B cell (primary cell): ENCODE results near the gene BRF1. TPM values are rescaled to one million over a fixed set of nuclear protein-coding genes. Genes with fewer than 3 reads are reported as not detected.

Source experiments
- ATAC-seq: fragments of 200-7000 bp; cut with Tn5 transposase; one replicate; pipeline ENCODE4 v1.10.0; 2021; ENCODE audit warnings: low read depth, mild to moderate bottlenecking, moderate number of reproducible peaks, moderate library complexity
- CTCF ChIA-PET: fragments of 350-600 bp; sonication (Branson Sonifier 250); formaldehyde crosslinking; loops from one replicate; lab custom pipeline; 2021; ENCODE audit warnings: antibody characterized with exemption, inconsistent platforms; lab: Charles Lee
- POLR2A ChIA-PET: fragments of 350-600 bp; sonication (Branson Sonifier 250); formaldehyde crosslinking; loops from one replicate; lab custom pipeline; 2021; ENCODE audit warnings: antibody characterized with exemption; lab: Charles Lee
- DNase-seq: peaks from one replicate; pipeline ENCODE4 v3.0.0; 2013
- H2AFZ ChIP-seq: 2 replicates; pipeline ENCODE4 v1.6.1; 2012; ENCODE audit warnings: mild to moderate bottlenecking, low read depth, low read length; ENCODE audit not compliant: insufficient read depth, poor library complexity, severe bottlenecking
- H3K27ac ChIP-seq, 2 donors: 1 replicate in 1 of 2; 2 replicates in 1 of 2; pipeline ENCODE4 v1.5.1; 2012 to 2013; ENCODE audit warnings: low read length in 2 of 2, mild to moderate bottlenecking in 2 of 2, moderate library complexity in 1 of 2
- H3K27me3 ChIP-seq, 4 experiments: fragments of 200-600 bp in 1 of 4; sonication (generic) in 1 of 4; replicated peaks in 1 of 4; 1 replicate in 2 of 4; 2 replicates in 2 of 4; pipeline versions ENCODE4 v1.6.1 to v1.7.0; 2013 to 2016; ENCODE audit warnings: low read length in 3 of 4, mild to moderate bottlenecking in 2 of 4, mixed read lengths in 1 of 4, moderate library complexity in 1 of 4; ENCODE audit not compliant: insufficient read depth in 4 of 4, control insufficient read depth in 3 of 4; ENCODE audit errors: control extremely low read depth in 1 of 4
- H3K36me3 ChIP-seq, 2 experiments: replicated peaks in 1 of 2; 1 replicate in 1 of 2; 2 replicates in 1 of 2; pipeline versions ENCODE4 v1.6.1 to v1.7.1; 2013; ENCODE audit warnings: low read length in 1 of 2; ENCODE audit not compliant: insufficient read depth in 2 of 2, control insufficient read depth in 1 of 2; ENCODE audit errors: control extremely low read depth in 1 of 2, extremely low read depth in 1 of 2
- H3K4me1 ChIP-seq, 2 donors: fragments of 200-600 bp in 1 of 2; sonication (generic) in 1 of 2; 1 replicate in 1 of 2; 2 replicates in 1 of 2; pipeline versions ENCODE4 v1.5.1 to v1.6.1; 2013 to 2017; ENCODE audit warnings: low read length in 2 of 2; ENCODE audit not compliant: control insufficient read depth in 2 of 2, insufficient read depth in 2 of 2
- H3K4me2 ChIP-seq: replicated peaks from 2 replicates; pipeline ENCODE3; 2012; ENCODE audit warnings: mild to moderate bottlenecking, low read depth, low read length; ENCODE audit not compliant: poor library complexity, severe bottlenecking
- H3K4me3 ChIP-seq, 5 experiments: fragments of 200-600 bp in 1 of 5; sonication (generic) in 1 of 5; 1 replicate in 3 of 5; 2 replicates in 2 of 5; pipeline versions ENCODE4 v1.5.1 to v1.7.0; 2011 to 2016; ENCODE audit warnings: low read length in 4 of 5, mild to moderate bottlenecking in 4 of 5, low read depth in 2 of 5, control low read depth in 1 of 5, moderate library complexity in 1 of 5; ENCODE audit not compliant: insufficient read depth in 1 of 5; ENCODE audit errors: control extremely low read depth in 1 of 5, extremely low read depth in 1 of 5
- H3K79me2 ChIP-seq: fragments of 200-600 bp; sonication (generic); one replicate; pipeline ENCODE4 v1.6.0; 2016; ENCODE audit warnings: low read length; ENCODE audit not compliant: control insufficient read depth, insufficient read depth
- H3K9ac ChIP-seq: fragments of 200-600 bp; sonication (generic); 2 replicates; pipeline ENCODE4 v1.6.1; 2017; ENCODE audit warnings: mild to moderate bottlenecking, low read length, moderate library complexity
- H3K9me3 ChIP-seq, 3 donors: one replicate each; pipeline versions ENCODE4 v1.6.1 to v1.7.1; 2013; ENCODE audit warnings: low read length in 2 of 3; ENCODE audit not compliant: control insufficient read depth in 2 of 3, insufficient read depth in 1 of 3; ENCODE audit errors: control extremely low read depth in 1 of 3
- H4K20me1 ChIP-seq: 2 replicates; pipeline ENCODE4 v1.6.0; 2012; ENCODE audit warnings: mild to moderate bottlenecking, low read length; ENCODE audit not compliant: insufficient read depth, control insufficient read depth, poor library complexity, severe bottlenecking
- H3K27ac Mint-ChIP-seq: one replicate; pipeline ENCODE4 v1.8.0; 2021; ENCODE audit warnings: mixed read lengths
- H3K27me3 Mint-ChIP-seq: one replicate; pipeline ENCODE4 v1.8.0; 2021; ENCODE audit warnings: mixed read lengths
- H3K4me1 Mint-ChIP-seq: one replicate; pipeline ENCODE4 v1.8.0; 2021; ENCODE audit warnings: mixed read lengths
- H3K4me3 Mint-ChIP-seq: one replicate; pipeline ENCODE4 v1.8.0; 2021; ENCODE audit warnings: mixed read lengths
- H3K9me3 Mint-ChIP-seq: one replicate; pipeline ENCODE4 v1.8.0; 2022; ENCODE audit warnings: mixed read lengths; ENCODE audit not compliant: insufficient read depth
- EZH2 ChIP-seq: IDR thresholded peaks from 2 replicates; pipeline ENCODE4 v1.6.1; 2012; ENCODE audit warnings: borderline replicate concordance, low read depth, mild to moderate bottlenecking, moderate library complexity, low read length; ENCODE audit not compliant: insufficient read depth, poor library complexity, severe bottlenecking
- WGBS: methylation state at CpG from one replicate; pipeline ENCODE4 v1.1.5; 2013; ENCODE audit warnings: missing lambda C conversion rate; ENCODE audit not compliant: insufficient coverage; 5-methylcytosine and 5-hydroxymethylcytosine counted together
- intact Hi-C: fragments of 100-400 bp; cut with micrococcal nuclease; formaldehyde crosslinking; loops from one replicate; pipeline ENCODE4 v1.10.0; 2022
- polyA plus RNA-seq: library from polyadenylated mRNA; depleted of rRNA; stranded (reverse); fragments of >200 nt; gene quantifications from 2 replicates; pipeline ENCODE4 v1.2.3, GENCODE V29; 2012
- total RNA-seq, 2 donors: library from RNA; stranded (reverse); fragments of 120-200 nt in 1 of 2; gene quantifications; 1 replicate in 1 of 2; 2 replicates in 1 of 2; pipeline versions ENCODE4 v1.2.3 to v1.2.4, GENCODE V29; 2013 to 2022
- TF ChIP-seq, protein P1 (sequence below): fragments of 200-600 bp; IDR thresholded peaks from one replicate; pipeline ENCODE4 v1.8.0; 2022; ENCODE audit warnings: antibody characterized with exemption, mild to moderate bottlenecking

Gene BRF1
- total and polyA plus RNA-seq, 2 donors (not counting 1 experiment from before 2014, with no cell fraction given) = 24.5 to 55.8 TPM

DNA sequence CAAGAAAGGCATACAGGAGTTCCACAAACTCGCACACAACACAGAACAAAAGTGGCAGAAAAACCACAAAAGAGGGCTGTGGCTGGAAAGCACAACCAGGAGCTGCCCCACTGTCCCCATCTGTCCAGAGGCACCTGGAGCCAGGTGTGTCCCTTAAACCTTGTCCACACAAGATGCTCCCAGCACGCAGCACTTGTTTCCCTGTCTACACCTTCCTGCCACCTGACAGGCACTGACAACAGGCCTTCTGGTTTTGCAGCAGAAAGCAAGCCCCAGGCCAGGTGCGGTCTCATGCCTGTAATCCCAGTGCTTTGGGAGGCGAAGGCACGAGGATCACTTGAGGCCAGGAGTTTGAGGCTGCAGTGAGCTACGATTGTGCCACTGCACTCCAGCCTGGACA lies 48.9 kb downstream of the BRF1 start:
- Mint-ChIP-seq H3K27ac (no peak overlapping the region), H3K9me3 (no peaks in the 10 kb centered on the region), H3K27me3 (no peaks in the 10 kb centered on the region), H3K4me3 (no peak overlapping the region), H3K4me1 (peaks cover 25% of the 10 kb centered on the region)
- WGBS = 52% methylated on average over 6 of the region's 6 CpGs
- ATAC-seq (no peak), DNase-seq (no peak)
- Histone ChIP-seq H3K9ac (no peak overlapping the region), H3K27ac (no peak overlapping the region), H4K20me1 (peaks cover 22% of the 10 kb centered on the region), H3K9me3 (no peaks in the 10 kb centered on the region), H3K4me3 (no peak overlapping the region), H3K4me2 (no peak overlapping the region), H3K36me3 (peaks cover 0 to 11% of the 10 kb centered on the region in 2 experiments), H3K79me2 (peaks cover 15% of the 10 kb centered on the region), H3K4me1 (peaks cover 15 to 25% of the 10 kb centered on the region in 2 donors), H2AFZ (no peak overlapping the region), H3K27me3 (no peaks in the 10 kb centered on the region)
- TF ChIP-seq EZH2 = no peak
- TF ChIP-seq, protein P1, sequence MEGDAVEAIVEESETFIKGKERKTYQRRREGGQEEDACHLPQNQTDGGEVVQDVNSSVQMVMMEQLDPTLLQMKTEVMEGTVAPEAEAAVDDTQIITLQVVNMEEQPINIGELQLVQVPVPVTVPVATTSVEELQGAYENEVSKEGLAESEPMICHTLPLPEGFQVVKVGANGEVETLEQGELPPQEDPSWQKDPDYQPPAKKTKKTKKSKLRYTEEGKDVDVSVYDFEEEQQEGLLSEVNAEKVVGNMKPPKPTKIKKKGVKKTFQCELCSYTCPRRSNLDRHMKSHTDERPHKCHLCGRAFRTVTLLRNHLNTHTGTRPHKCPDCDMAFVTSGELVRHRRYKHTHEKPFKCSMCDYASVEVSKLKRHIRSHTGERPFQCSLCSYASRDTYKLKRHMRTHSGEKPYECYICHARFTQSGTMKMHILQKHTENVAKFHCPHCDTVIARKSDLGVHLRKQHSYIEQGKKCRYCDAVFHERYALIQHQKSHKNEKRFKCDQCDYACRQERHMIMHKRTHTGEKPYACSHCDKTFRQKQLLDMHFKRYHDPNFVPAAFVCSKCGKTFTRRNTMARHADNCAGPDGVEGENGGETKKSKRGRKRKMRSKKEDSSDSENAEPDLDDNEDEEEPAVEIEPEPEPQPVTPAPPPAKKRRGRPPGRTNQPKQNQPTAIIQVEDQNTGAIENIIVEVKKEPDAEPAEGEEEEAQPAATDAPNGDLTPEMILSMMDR = no peak
- ChIA-PET POLR2A (no interaction called here), CTCF (no interaction called here)
- intact Hi-C loops = no loop called here

DNA sequence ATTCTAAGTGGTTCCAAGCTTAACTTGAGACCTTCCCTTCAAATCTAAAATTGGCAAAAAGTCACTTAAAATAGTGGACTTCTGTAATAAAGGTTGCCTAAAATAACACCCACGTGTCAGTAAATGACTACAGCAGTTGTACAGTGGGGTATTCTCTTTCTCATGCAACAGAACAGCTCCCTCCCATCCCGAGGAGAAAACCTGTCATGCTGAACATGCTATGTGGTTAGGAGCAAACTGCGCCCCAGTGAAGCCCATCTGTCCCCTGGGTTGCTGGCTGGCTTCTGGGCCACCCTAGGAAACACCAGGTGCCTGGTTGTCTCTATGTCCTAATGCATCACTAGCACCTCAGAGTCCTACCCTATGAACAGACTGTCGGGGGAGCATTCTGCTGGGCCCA lies 49.8 kb downstream of the BRF1 start:
- ChIA-PET POLR2A (no interaction called here), CTCF (interaction anchor here (1.2 kb wide), 1 partner anchor 12 kb away, joined by 3 read pairs; no protein-coding TSS in a partner anchor)
- Histone ChIP-seq H3K4me3 (no peak overlapping the region), H3K36me3 (peaks cover 0 to 11% of the 10 kb centered on the region in 2 experiments), H3K4me2 (no peak overlapping the region), H3K4me1 (peaks cover 15 to 25% of the 10 kb centered on the region in 2 donors), H3K9me3 (no peaks in the 10 kb centered on the region), H3K27me3 (no peaks in the 10 kb centered on the region), H3K27ac (no peak overlapping the region), H3K79me2 (peaks cover 13% of the 10 kb centered on the region), H2AFZ (no peak overlapping the region), H3K9ac (no peak overlapping the region), H4K20me1 (peaks cover 16% of the 10 kb centered on the region)
- Mint-ChIP-seq H3K27ac (no peak overlapping the region), H3K4me3 (peak overlapping the region; percentile 44), H3K27me3 (no peaks in the 10 kb centered on the region), H3K4me1 (peaks cover 29% of the 10 kb centered on the region), H3K9me3 (no peaks in the 10 kb centered on the region)
- intact Hi-C loops = no loop called here
- TF ChIP-seq, protein P1 = no peak
- no peak for TF ChIP-seq EZH2
- DNase-seq = no peak
- WGBS = 37% methylated on average over 2 of the region's 4 CpGs
- no peak for ATAC-seq
